Activated T-cell treated with anti-CD3 and anti-CD28 coated beads, Interleukin-2, amount 50 U/mL, for 24 hours (primary cell): ENCODE measurements around the gene NOSTRIN.
"Not testable (repeated sequence)": the region's sequence is repeated elsewhere in the genome, so short reads cannot be mapped to it uniquely, and the experiment has no call there.

Experiments
- DNase-seq: peaks from one replicate; pipeline ENCODE4 v3.0.0-alpha.2; 2020
- H3K27ac Mint-ChIP-seq: 2 replicates; pipeline ENCODE4 v1.8.0; 2020; ENCODE audit warnings: mild to moderate bottlenecking, mixed read lengths
- H3K27me3 Mint-ChIP-seq: 2 replicates; pipeline ENCODE4 v1.8.0; 2020; ENCODE audit warnings: mixed read lengths
- H3K36me3 Mint-ChIP-seq: 2 replicates; pipeline ENCODE4 v1.8.0; 2020; ENCODE audit warnings: low read depth, mixed read lengths
- H3K4me1 Mint-ChIP-seq: 2 replicates; pipeline ENCODE4 v1.8.0; 2020; ENCODE audit warnings: low read depth, mixed read lengths
- H3K4me3 Mint-ChIP-seq: 2 replicates; pipeline ENCODE4 v1.8.0; 2020; ENCODE audit warnings: mild to moderate bottlenecking, moderate library complexity, mixed read lengths
- H3K9me3 Mint-ChIP-seq: 2 replicates; pipeline ENCODE4 v1.8.0; 2020; ENCODE audit warnings: mixed read lengths

NOSTRIN gene

GRCh38 chr2:168801961-168802858 is at the start of gene NOSTRIN:
Gene NOSTRIN, plus strand, starts transcription at chr2:168802637. Its CDS starts 10 bp downstream, at chr2:168802647.
- Mint-ChIP-seq H3K36me3 (no peaks in the 10 kb centered on the region), H3K4me1 (no peaks in the 10 kb centered on the region), H3K4me3 (no peak within 1 kb of the TSS), H3K27ac (no peak within 1 kb of the TSS), H3K9me3 (no peaks in the 10 kb centered on the region), H3K27me3 (no peaks in the 10 kb centered on the region)
- no peak for DNase-seq

GRCh38 chr2:168753765-168754329 is 48.6 kb upstream of the NOSTRIN start:
- Mint-ChIP-seq H3K4me1 (peaks cover 87% of the 10 kb centered on the region), H3K27ac (no peak overlapping the region), H3K9me3 (no peaks in the 10 kb centered on the region), H3K27me3 (no peaks in the 10 kb centered on the region), H3K4me3 (no peak overlapping the region), H3K36me3 (peaks cover 9% of the 10 kb centered on the region)
- no peak for DNase-seq

- Mint-ChIP-seq H3K27ac (no peak overlapping the region), H3K4me1 (peaks cover 58% of the 10 kb centered on the region), H3K4me3 (no peak overlapping the region), H3K9me3 (no peaks in the 10 kb centered on the region), H3K27me3 (no peaks in the 10 kb centered on the region), H3K36me3 (peaks cover 12% of the 10 kb centered on the region)
- no peak for DNase-seq
Measured at GRCh38 chr2:168757223-168757622, 45.2 kb upstream of the NOSTRIN start.

- no peaks in the 10 kb centered on the region for H3K27me3 Mint-ChIP-seq
- H3K4me1 Mint-ChIP-seq: peaks cover 42% of the 10 kb centered on the region
- H3K9me3 Mint-ChIP-seq: no peaks in the 10 kb centered on the region
- peaks cover 12% of the 10 kb centered on the region for H3K36me3 Mint-ChIP-seq
- DNase-seq: no peak
- H3K4me3 Mint-ChIP-seq: no peak overlapping the region
- H3K27ac Mint-ChIP-seq: no peak overlapping the region
Measured at GRCh38 chr2:168758970-168759820, 43.2 kb upstream of the NOSTRIN start.

- Mint-ChIP-seq H3K4me3 (no peak overlapping the region), H3K4me1 (peaks cover 11% of the 10 kb centered on the region), H3K36me3 (peaks cover 55% of the 10 kb centered on the region), H3K27me3 (no peaks in the 10 kb centered on the region), H3K9me3 (no peaks in the 10 kb centered on the region), H3K27ac (no peak overlapping the region)
- DNase-seq: no peak
Measured at GRCh38 chr2:168765401-168765800, 37.0 kb upstream of the NOSTRIN start.

- peaks cover 64% of the 10 kb centered on the region for H3K36me3 Mint-ChIP-seq
- DNase-seq: no peak
- H3K4me1 Mint-ChIP-seq: peaks cover 11% of the 10 kb centered on the region
- no peak overlapping the region for H3K27ac Mint-ChIP-seq
- no peak overlapping the region for H3K4me3 Mint-ChIP-seq
- H3K27me3 Mint-ChIP-seq: no peaks in the 10 kb centered on the region
- no peaks in the 10 kb centered on the region for H3K9me3 Mint-ChIP-seq
Measured at GRCh38 chr2:168766600-168766999, 35.8 kb upstream of the NOSTRIN start.

GRCh38 chr2:168767258-168767657 is 35.2 kb upstream of the NOSTRIN start:
- Mint-ChIP-seq H3K27ac (no peak overlapping the region), H3K27me3 (no peaks in the 10 kb centered on the region), H3K4me1 (peaks cover 11% of the 10 kb centered on the region), H3K36me3 (peaks cover 69% of the 10 kb centered on the region), H3K4me3 (no peak overlapping the region), H3K9me3 (no peaks in the 10 kb centered on the region)
- no peak for DNase-seq

GRCh38 chr2:168768357-168768756 is 34.1 kb upstream of the NOSTRIN start:
- not testable (repeated sequence) for DNase-seq, H3K9me3 Mint-ChIP-seq, H3K4me3 Mint-ChIP-seq, H3K27me3 Mint-ChIP-seq, H3K27ac Mint-ChIP-seq
- peaks cover 11% of the 10 kb centered on the region for H3K4me1 Mint-ChIP-seq
- peaks cover 80% of the 10 kb centered on the region for H3K36me3 Mint-ChIP-seq

- H3K9me3 Mint-ChIP-seq: peaks cover 2% of the 10 kb centered on the region
- no peak for DNase-seq
- peaks cover 8% of the 10 kb centered on the region for H3K4me1 Mint-ChIP-seq
- H3K27ac Mint-ChIP-seq: no peak overlapping the region
- H3K36me3 Mint-ChIP-seq: peaks cover 83% of the 10 kb centered on the region
- H3K27me3 Mint-ChIP-seq: no peaks in the 10 kb centered on the region
- H3K4me3 Mint-ChIP-seq: no peak overlapping the region
Measured at GRCh38 chr2:168770796-168771195, 31.6 kb upstream of the NOSTRIN start.

GRCh38 chr2:168772704-168773103 is 29.7 kb upstream of the NOSTRIN start:
- Mint-ChIP-seq H3K9me3 (peaks cover 2% of the 10 kb centered on the region), H3K27ac (no peak overlapping the region), H3K27me3 (no peaks in the 10 kb centered on the region), H3K36me3 (peaks cover 65% of the 10 kb centered on the region), H3K4me1 (no peaks in the 10 kb centered on the region), H3K4me3 (no peak overlapping the region)
- no peak for DNase-seq

GRCh38 chr2:168773128-168773527 is 29.3 kb upstream of the NOSTRIN start:
- Mint-ChIP-seq H3K9me3 (peaks cover 2% of the 10 kb centered on the region), H3K27ac (no peak overlapping the region), H3K4me3 (no peak overlapping the region), H3K36me3 (peaks cover 61% of the 10 kb centered on the region), H3K27me3 (no peaks in the 10 kb centered on the region), H3K4me1 (no peaks in the 10 kb centered on the region)
- DNase-seq: no peak

- Mint-ChIP-seq H3K27ac (no peak overlapping the region), H3K27me3 (no peaks in the 10 kb centered on the region), H3K36me3 (peaks cover 57% of the 10 kb centered on the region), H3K4me3 (no peak overlapping the region), H3K9me3 (peaks cover 2% of the 10 kb centered on the region), H3K4me1 (no peaks in the 10 kb centered on the region)
- DNase-seq: no peak
Measured at GRCh38 chr2:168773719-168774521, 28.5 kb upstream of the NOSTRIN start.

GRCh38 chr2:168775837-168776236 is 26.6 kb upstream of the NOSTRIN start:
- no peak overlapping the region for H3K4me3 Mint-ChIP-seq
- peaks cover 39% of the 10 kb centered on the region for H3K36me3 Mint-ChIP-seq

GRCh38 chr2:168780669-168781071 is 21.8 kb upstream of the NOSTRIN start:
- Mint-ChIP-seq H3K27me3 (no peaks in the 10 kb centered on the region), H3K4me3 (no peak overlapping the region), H3K9me3 (no peaks in the 10 kb centered on the region), H3K4me1 (no peaks in the 10 kb centered on the region), H3K36me3 (no peaks in the 10 kb centered on the region), H3K27ac (no peak overlapping the region)
- no peak for DNase-seq

More at GRCh38 chr2:168775837-168776236, 26.6 kb upstream of the NOSTRIN start:
- Mint-ChIP-seq H3K4me1 (no peaks in the 10 kb centered on the region), H3K27ac (no peak overlapping the region), H3K9me3 (peaks cover 2% of the 10 kb centered on the region), H3K27me3 (no peaks in the 10 kb centered on the region)
- no peak for DNase-seq
